Upper lobe of right lung (tissue), 1 donor: Measurements from ENCODE around the gene IFNK. TPM values are rescaled to one million over a fixed set of nuclear protein-coding genes. Genes with fewer than 3 reads are reported as not detected.

Experiments used
- ATAC-seq: fragments of 200-7000 bp; cut with Tn5 transposase; one replicate; pipeline ENCODE4 v1.9.1; 2020; ENCODE audit warnings: mild to moderate bottlenecking, moderate library complexity
- DNase-seq: peaks from one replicate; pipeline ENCODE4 v3.0.0-alpha.2; 2020
- H3K27ac ChIP-seq: fragments of 200-600 bp; one replicate; pipeline ENCODE4 v1.8.0; 2022
- H3K27me3 ChIP-seq: fragments of 200-600 bp; one replicate; pipeline ENCODE4 v1.8.0; 2022; ENCODE audit warnings: mild to moderate bottlenecking
- H3K36me3 ChIP-seq: fragments of 200-600 bp; one replicate; pipeline ENCODE4 v1.8.0; 2022
- H3K4me1 ChIP-seq: fragments of 200-600 bp; one replicate; pipeline ENCODE4 v1.8.0; 2022
- H3K4me3 ChIP-seq: fragments of 200-600 bp; one replicate; pipeline ENCODE4 v1.8.0; 2022; ENCODE audit warnings: mild to moderate bottlenecking
- H3K9me3 ChIP-seq: fragments of 200-600 bp; one replicate; pipeline ENCODE4 v1.8.0; 2022
- intact Hi-C: fragments of 100-400 bp; cut with DNase I; formaldehyde crosslinking; loops from one replicate; pipeline ENCODE4 v1.11.0; 2022
- total RNA-seq: library from RNA; stranded (reverse); fragmentation: NEBNext Ultra II Directional; extraction: Animal tissue kit (Norgen Biotek cat#: 25700); gene quantifications from one replicate; pipeline ENCODE4 v1.2.1, GENCODE V29; 2021
- TF ChIP-seq, protein P1 (sequence below): fragments of 200-600 bp; IDR thresholded peaks from one replicate; pipeline ENCODE4 v1.8.0; 2022; ENCODE audit warnings: antibody characterized with exemption
- donor health status: DM: no; HTN: yes; CAD: no; lungs with severe emphysema.

The IFNK gene
- total RNA-seq, 1 donor from 2014 or later, result not detected

DNA sequence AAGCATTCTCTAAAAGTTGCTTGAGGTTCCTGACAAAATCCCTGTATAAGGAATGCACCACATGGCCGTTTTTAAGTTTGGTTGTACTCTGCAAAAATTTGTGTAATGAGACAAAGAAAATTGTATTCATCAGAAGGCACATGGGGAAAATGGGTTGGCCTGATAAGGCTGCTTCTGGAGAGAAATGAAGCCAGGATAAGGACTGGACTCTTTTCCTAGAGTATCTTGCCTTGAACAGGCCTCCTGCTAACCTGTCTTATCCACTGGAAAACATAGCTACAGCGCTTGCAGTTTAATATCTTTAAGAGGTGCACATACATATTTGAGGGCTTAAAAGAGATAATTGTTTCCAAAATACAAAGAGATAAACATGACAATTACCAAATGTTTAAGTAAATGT is 41.4 kb upstream of the IFNK start:
- Histone ChIP-seq H3K27ac (no peak overlapping the region), H3K9me3 (no peaks in the 10 kb centered on the region), H3K4me1 (peaks cover 2% of the 10 kb centered on the region), H3K36me3 (no peaks in the 10 kb centered on the region), H3K27me3 (no peaks in the 10 kb centered on the region), H3K4me3 (no peak overlapping the region)
- intact Hi-C loops, result loop anchor here (10.0 kb wide), 1 partner anchor 48 kb away; no protein-coding TSS in a partner anchor
- TF ChIP-seq, protein P1, sequence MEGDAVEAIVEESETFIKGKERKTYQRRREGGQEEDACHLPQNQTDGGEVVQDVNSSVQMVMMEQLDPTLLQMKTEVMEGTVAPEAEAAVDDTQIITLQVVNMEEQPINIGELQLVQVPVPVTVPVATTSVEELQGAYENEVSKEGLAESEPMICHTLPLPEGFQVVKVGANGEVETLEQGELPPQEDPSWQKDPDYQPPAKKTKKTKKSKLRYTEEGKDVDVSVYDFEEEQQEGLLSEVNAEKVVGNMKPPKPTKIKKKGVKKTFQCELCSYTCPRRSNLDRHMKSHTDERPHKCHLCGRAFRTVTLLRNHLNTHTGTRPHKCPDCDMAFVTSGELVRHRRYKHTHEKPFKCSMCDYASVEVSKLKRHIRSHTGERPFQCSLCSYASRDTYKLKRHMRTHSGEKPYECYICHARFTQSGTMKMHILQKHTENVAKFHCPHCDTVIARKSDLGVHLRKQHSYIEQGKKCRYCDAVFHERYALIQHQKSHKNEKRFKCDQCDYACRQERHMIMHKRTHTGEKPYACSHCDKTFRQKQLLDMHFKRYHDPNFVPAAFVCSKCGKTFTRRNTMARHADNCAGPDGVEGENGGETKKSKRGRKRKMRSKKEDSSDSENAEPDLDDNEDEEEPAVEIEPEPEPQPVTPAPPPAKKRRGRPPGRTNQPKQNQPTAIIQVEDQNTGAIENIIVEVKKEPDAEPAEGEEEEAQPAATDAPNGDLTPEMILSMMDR, result no peak
- ATAC-seq (no peak), DNase-seq (no peak)

DNA sequence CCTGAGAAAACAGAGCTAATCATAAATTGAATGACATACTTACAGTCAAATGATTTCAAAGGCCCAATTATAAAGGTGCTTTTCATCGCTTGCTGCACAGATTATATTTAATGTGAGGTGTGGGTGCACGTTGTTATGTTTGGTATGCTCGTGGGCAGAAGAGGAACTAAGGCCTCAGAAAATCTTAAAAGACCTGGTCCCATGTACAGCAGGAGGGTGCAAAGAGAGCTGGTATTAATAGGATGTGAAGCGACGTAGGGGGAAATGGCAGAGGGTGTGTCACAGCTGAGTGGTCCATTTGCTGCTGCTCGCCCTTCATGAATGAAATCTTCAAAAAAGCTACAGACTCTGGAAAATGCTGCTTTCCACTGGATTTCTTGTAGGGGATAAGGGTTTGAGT is 40.5 kb upstream of the IFNK start:
- no peak overlapping the region for H3K27ac ChIP-seq
- TF ChIP-seq, protein P1, result no peak
- H3K4me1 ChIP-seq, result peaks cover 2% of the 10 kb centered on the region
- intact Hi-C loops, result loop anchor here (10.0 kb wide), 1 partner anchor 49 kb away; no protein-coding TSS in a partner anchor
- DNase-seq, result no peak
- no peaks in the 10 kb centered on the region for H3K9me3 ChIP-seq
- no peaks in the 10 kb centered on the region for H3K27me3 ChIP-seq
- H3K4me3 ChIP-seq, result no peak overlapping the region
- no peak for ATAC-seq
- no peaks in the 10 kb centered on the region for H3K36me3 ChIP-seq

DNA sequence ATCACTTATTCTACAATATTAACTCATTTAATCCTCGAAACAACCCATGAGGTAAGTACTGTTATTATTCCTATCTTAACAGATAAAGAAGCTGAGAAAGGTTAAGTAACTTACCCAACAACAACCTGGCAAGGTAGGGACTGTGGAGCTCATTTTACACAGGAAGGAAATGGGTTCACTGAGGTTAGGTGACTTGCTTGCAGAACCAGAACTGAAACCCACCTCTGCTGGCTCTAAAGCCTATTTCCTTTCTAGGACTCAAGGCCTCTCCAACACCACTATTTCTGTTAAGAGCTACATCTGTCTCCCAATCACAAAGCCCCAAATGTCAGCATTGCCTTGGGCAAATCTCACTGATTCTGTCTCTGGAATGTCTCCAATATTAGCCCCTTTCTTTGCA is 38.9 kb upstream of the IFNK start:
- TF ChIP-seq, protein P1, result no peak
- H3K27me3 ChIP-seq, result no peaks in the 10 kb centered on the region
- no peak overlapping the region for H3K27ac ChIP-seq
- H3K4me3 ChIP-seq, result no peak overlapping the region
- no peaks in the 10 kb centered on the region for H3K9me3 ChIP-seq
- H3K36me3 ChIP-seq, result no peaks in the 10 kb centered on the region
- no peak for ATAC-seq
- intact Hi-C loops, result loop anchor here (10.0 kb wide), 1 partner anchor 50 kb away; no protein-coding TSS in a partner anchor
- no peak for DNase-seq
- H3K4me1 ChIP-seq, result no peaks in the 10 kb centered on the region

DNA sequence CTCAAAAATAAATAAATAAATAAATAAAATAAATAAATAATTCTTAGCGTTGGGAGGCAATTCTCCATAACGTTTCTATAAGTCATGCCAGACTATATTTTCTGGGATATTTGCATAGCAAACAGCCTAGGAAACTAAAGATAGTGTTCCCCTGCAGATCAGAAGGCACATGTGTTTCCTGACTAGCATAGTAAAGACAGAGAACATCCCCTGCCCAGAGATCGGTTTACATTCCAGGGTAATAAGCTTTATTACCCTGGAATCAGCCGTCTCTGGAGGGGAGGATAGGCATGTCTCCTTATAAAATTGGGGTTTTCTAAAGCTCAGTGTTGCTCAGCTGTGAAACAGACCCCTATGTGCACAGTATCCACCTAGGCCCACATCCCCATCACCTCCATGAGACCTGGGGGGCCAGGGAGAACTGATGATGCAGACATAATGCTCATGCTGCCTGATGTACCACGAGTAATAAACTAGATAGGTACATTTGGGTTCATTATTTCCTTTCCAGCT is 36.9 kb upstream of the IFNK start:
- DNase-seq (no peak), ATAC-seq (no peak)
- Histone ChIP-seq H3K4me3 (no peak overlapping the region), H3K4me1 (no peaks in the 10 kb centered on the region), H3K27ac (no peak overlapping the region), H3K9me3 (no peaks in the 10 kb centered on the region), H3K36me3 (no peaks in the 10 kb centered on the region), H3K27me3 (no peaks in the 10 kb centered on the region)
- TF ChIP-seq, protein P1, result no peak
- intact Hi-C loops, result loop anchor here (10.0 kb wide), 1 partner anchor 52 kb away; no protein-coding TSS in a partner anchor

DNA sequence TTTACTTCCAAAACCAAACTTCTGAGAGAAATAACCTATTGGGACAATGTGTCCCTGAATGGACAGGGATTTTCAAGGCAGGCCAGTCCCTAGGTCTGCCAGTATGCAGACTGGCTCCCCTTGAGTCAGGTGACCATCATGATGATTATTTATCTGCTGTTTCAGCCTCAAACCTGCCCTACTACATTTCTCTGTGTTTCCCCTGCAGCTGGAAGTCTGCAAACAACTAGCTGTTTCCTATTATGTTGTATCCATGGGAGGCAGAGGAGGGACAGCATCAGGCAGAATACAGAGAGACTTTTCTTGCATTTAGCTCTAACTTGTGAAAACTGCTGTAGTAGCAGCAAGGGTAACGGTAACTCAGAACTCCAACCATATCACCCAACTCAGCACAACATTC is 36.2 kb upstream of the IFNK start:
- intact Hi-C loops, result loop anchor here (10.0 kb wide), 1 partner anchor 53 kb away; no protein-coding TSS in a partner anchor
- DNase-seq (no peak), ATAC-seq (no peak)
- no peaks in the 10 kb centered on the region for H3K9me3 ChIP-seq
- TF ChIP-seq, protein P1, result no peak
- no peak overlapping the region for H3K4me3 ChIP-seq
- no peaks in the 10 kb centered on the region for H3K27me3 ChIP-seq
- no peaks in the 10 kb centered on the region for H3K36me3 ChIP-seq
- H3K27ac ChIP-seq, result no peak overlapping the region
- H3K4me1 ChIP-seq, result no peaks in the 10 kb centered on the region
